Stimulated activated CD4-positive, alpha-beta T cell treated with anti-CD3 and anti-CD28 coated beads, Interleukin-12 subunit alpha, Interleukin-12 subunit beta, amount 100 ng/mL, for 48 hours (primary cell): ENCODE results near the gene RUFY1.
"Not testable (repeated sequence)": the region's sequence is repeated elsewhere in the genome, so short reads cannot be mapped to it uniquely, and the experiment has no call there.

Experiments used
- DNase-seq, 3 donors: peaks; one replicate each; pipeline ENCODE4 v3.0.0-alpha.2; 2020; ENCODE audit warnings: low read depth in 2 of 3, low spot score in 1 of 3

Gene RUFY1

DNA sequence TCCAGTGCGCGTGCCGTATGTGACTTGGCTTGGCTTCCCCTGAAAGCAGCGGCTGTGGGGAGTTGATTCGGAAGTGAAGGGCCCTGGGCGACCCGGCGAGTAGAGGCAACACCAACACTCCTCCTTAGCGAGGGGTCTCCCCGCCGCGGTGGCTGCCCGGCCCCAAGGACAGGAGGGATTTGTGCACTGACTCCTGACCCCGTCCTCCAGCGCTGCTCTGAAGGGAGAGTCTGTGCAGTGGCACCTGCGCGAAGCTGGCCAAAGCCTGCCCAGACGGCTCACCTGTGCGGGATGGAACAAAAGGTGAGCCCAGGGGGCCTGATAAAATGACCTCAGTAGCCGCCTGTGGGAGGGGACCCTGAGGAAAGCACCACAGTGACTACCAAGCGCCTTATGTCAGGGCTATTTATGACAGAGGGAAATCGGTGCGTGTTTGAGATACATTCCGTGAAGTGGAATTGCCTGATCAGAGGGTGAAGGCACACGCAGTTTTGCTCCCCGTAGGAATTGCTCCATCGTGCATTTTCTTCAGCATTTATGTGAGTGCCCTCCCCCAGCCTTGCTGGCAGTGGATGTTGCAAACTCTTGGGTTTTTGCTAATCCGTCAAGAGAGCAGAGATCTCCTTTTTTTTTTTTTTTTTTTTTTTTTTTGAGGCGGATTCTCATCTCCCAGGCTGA, 108.0 kb downstream of the RUFY1 start:
- not testable (repeated sequence) for DNase-seq
